HepG2 (cell line): ENCODE results near the gene ATG9A. TPM values are rescaled to one million over a fixed set of nuclear protein-coding genes. Genes with fewer than 3 reads are reported as not detected.

Experiments used
- BRD4 ChIP-seq: sonication (generic); formaldehyde crosslinking; IDR thresholded peaks from 2 replicates; pipeline ENCODE4 v1.4.0; 2020; ENCODE audit warnings: missing genetic modification reagents
- EP300 ChIP-seq, 3 experiments: sonication (generic) in 1 of 3; formaldehyde crosslinking in 1 of 3; IDR thresholded peaks; 2 replicates each; pipeline versions ENCODE4 v1.5.1 to v1.6.1; 2011 to 2020; ENCODE audit warnings: low read depth in 2 of 3, low read length in 2 of 3, borderline replicate concordance in 1 of 3, improper control_type of control experiment in 1 of 3, mild to moderate bottlenecking in 1 of 3, missing genetic modification reagents in 1 of 3, moderate library complexity in 1 of 3
- HDAC6 ChIP-seq: fragments of 200-600 bp; sonication (generic); IDR thresholded peaks from 2 replicates; pipeline ENCODE4 v1.7.0; 2017; ENCODE audit warnings: mild to moderate bottlenecking, antibody characterized with exemption, low read length, low read depth
- HNF4A ChIP-seq: sonication (generic); formaldehyde crosslinking; IDR thresholded peaks from 2 replicates; pipeline ENCODE4 v1.4.0; 2020; ENCODE audit warnings: missing genetic modification reagents
- HOXD1 ChIP-seq: sonication (generic); formaldehyde crosslinking; IDR thresholded peaks from 2 replicates; pipeline ENCODE4 v1.5.0; 2020; ENCODE audit warnings: missing genetic modification reagents
- ISL2 ChIP-seq: sonication (generic); formaldehyde crosslinking; IDR thresholded peaks from 2 replicates; pipeline ENCODE4 v1.5.0; 2020; ENCODE audit warnings: missing genetic modification reagents
- MIXL1 ChIP-seq: IDR thresholded peaks from 2 replicates; pipeline ENCODE4 v1.6.1; 2016
- NONO ChIP-seq, 2 experiments: fragments of 450-650 bp in 1 of 2; sonication (generic) in 1 of 2; formaldehyde crosslinking in 1 of 2; IDR thresholded peaks in 1 of 2; conservative IDR thresholded peaks in 1 of 2; 2 replicates each; pipeline versions ENCODE4 v1.6.1 to v1.8.0; 2017 to 2022; ENCODE audit warnings: mild to moderate bottlenecking in 1 of 2, missing genetic modification reagents in 1 of 2, moderate library complexity in 1 of 2
- SMAD1 ChIP-seq: sonication (generic); formaldehyde crosslinking; IDR thresholded peaks from 2 replicates; pipeline ENCODE4 v1.4.0; 2020; ENCODE audit warnings: missing genetic modification reagents, low read depth, mild to moderate bottlenecking, borderline replicate concordance
- ZBTB7B ChIP-seq: sonication (generic); formaldehyde crosslinking; IDR thresholded peaks from 2 replicates; pipeline ENCODE4 v1.4.0; 2020; ENCODE audit warnings: missing genetic modification reagents
- ZFP36 ChIP-seq: fragments of 150-350 bp; IDR thresholded peaks from 2 replicates; pipeline ENCODE4 v1.6.1; 2018; ENCODE audit warnings: borderline replicate concordance, low read length, low read depth; ENCODE audit not compliant: partially characterized antibody
- ZMAT3 ChIP-seq: sonication (generic); formaldehyde crosslinking; conservative IDR thresholded peaks from 2 replicates; pipeline ENCODE4 v1.7.0; 2021; ENCODE audit warnings: missing genetic modification reagents
- ZNF577 ChIP-seq: sonication (generic); formaldehyde crosslinking; IDR thresholded peaks from 2 replicates; pipeline ENCODE4 v1.4.0; 2020; ENCODE audit warnings: mild to moderate bottlenecking, low read depth, missing genetic modification reagents, borderline replicate concordance
- ZNF607 ChIP-seq: sonication (generic); formaldehyde crosslinking; IDR thresholded peaks from 2 replicates; pipeline ENCODE4 v1.5.1; 2020; ENCODE audit warnings: missing genetic modification reagents, mild to moderate bottlenecking, borderline replicate concordance
- ZNF773 ChIP-seq: sonication (generic); formaldehyde crosslinking; IDR thresholded peaks from 2 replicates; pipeline ENCODE4 v1.4.0; 2020; ENCODE audit warnings: missing genetic modification reagents, borderline replicate concordance
- ZSCAN29 ChIP-seq: sonication (generic); formaldehyde crosslinking; conservative IDR thresholded peaks from 2 replicates; pipeline ENCODE4 v1.4.0; 2020; ENCODE audit warnings: mild to moderate bottlenecking, missing genetic modification reagents
- polyA plus RNA-seq, 8 experiments: library from polyadenylated mRNA; depleted of rRNA in 3 of 8; stranded (reverse) in 7 of 8; unstranded in 1 of 8; fragments of >200 nt; fragmentation: Illumina TruSeq in 4 of 8; extraction: Trizol in 4 of 8; gene quantifications; 2 replicates each; pipeline versions ENCODE4 v1.2.1 to v1.2.3, GENCODE V29; 2011 to 2016; ENCODE audit warnings: low read depth in 4 of 8, missing spikeins in 1 of 8, mixed read lengths in 1 of 8; ENCODE audit not compliant: insufficient read depth in 1 of 8
- total RNA-seq, 5 experiments: library from RNA; depleted of rRNA; stranded (reverse); fragments of >200 nt; fragmentation: Illumina TruSeq; extraction: Trizol; gene quantifications; 2 replicates each; pipeline ENCODE4 v1.2.3, GENCODE V29; 2016; ENCODE audit warnings: low read depth in 1 of 5
- TF ChIP-seq, protein P1 (sequence below): sonication (generic); formaldehyde crosslinking; IDR thresholded peaks from 2 replicates; pipeline ENCODE4 v1.4.0; 2020; ENCODE audit warnings: missing genetic modification reagents
- TF ChIP-seq, protein P2 (sequence below): sonication (generic); formaldehyde crosslinking; IDR thresholded peaks from 2 replicates; pipeline ENCODE4 v1.4.0; 2020; ENCODE audit warnings: missing genetic modification reagents, borderline replicate concordance
- TF ChIP-seq, protein P3 (sequence below): sonication (generic); formaldehyde crosslinking; IDR thresholded peaks from 2 replicates; pipeline ENCODE4 v1.5.1; 2020; ENCODE audit warnings: missing genetic modification reagents, mild to moderate bottlenecking, borderline replicate concordance
- TF ChIP-seq, protein P4 (sequence below): IDR thresholded peaks from 2 replicates; pipeline ENCODE4 v1.6.1; 2016; ENCODE audit warnings: low read depth, control low read depth

ATG9A gene
- total and polyA plus RNA-seq, 2 of the 13 experiments (the other 11 are each of a cell fraction or from before 2014, with no cell fraction given) = 35.0 to 131 TPM

DNA sequence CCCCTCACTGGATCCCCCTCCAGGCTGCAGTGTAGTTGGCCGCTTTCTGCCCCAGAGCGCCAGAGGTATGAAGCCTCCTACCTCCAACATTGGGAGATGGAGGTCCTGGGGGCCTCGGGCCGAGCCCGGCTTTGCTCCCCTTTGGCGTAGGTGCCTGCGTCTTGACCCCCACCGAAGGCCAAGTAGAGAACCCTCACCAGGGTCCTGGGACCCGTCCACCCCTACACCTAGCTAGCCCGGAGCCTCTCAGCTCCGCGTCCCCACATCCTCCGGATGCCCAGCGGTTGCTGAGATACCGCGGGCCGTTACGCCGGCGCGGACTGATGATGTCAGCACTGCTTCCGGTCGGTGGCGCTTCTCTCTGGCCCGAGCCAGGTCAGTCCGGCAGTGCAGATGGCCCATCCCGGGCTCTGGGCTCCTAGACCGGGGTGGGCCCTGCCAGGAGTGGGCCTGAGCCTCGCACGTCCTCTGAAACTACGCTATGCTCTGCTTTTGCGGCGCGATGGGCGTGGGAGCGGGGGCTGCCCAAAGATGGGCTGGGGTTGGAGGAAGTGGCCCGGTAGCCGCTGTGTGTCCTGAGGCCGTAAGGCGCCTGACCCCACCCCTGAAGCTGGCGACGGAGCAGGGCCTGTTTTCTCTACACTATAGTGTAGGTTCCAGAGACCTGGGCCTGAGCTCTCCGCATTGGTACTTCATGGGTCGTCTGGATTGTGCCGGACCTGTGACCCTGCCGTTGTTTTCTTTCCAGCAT, 15.9 kb upstream of the ATG9A start, which contains the start of the genes GLB1L and STK16 (continued):
- peak; percentile 94; the same call in 1 of the 2 replicates for TF ChIP-seq SMAD1 (CRISPR knock-in tag)
- no peak for TF ChIP-seq HDAC6
- peak; percentile 55; the same call in 1 of the 2 replicates for TF ChIP-seq ZBTB7B
- TF ChIP-seq, protein P1, sequence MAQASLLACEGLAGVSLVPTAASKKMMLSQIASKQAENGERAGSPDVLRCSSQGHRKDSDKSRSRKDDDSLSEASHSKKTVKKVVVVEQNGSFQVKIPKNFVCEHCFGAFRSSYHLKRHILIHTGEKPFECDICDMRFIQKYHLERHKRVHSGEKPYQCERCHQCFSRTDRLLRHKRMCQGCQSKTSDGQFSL (CRISPR knock-in tag) = peak; percentile 81
- peak; percentile 84 for TF ChIP-seq ISL2 (CRISPR knock-in tag)
- TF ChIP-seq ZNF607 (CRISPR knock-in tag) = peak; percentile 95
- TF ChIP-seq NONO (IDR thresholded peaks at IDR 0.05) = no peak
- peak; percentile 98 for TF ChIP-seq NONO (CRISPR knock-in tag; conservative IDR thresholded peaks at IDR 0.05)
- peak; percentile 85; the same call in 1 of the 2 replicates for TF ChIP-seq ZNF773
- TF ChIP-seq, protein P2, sequence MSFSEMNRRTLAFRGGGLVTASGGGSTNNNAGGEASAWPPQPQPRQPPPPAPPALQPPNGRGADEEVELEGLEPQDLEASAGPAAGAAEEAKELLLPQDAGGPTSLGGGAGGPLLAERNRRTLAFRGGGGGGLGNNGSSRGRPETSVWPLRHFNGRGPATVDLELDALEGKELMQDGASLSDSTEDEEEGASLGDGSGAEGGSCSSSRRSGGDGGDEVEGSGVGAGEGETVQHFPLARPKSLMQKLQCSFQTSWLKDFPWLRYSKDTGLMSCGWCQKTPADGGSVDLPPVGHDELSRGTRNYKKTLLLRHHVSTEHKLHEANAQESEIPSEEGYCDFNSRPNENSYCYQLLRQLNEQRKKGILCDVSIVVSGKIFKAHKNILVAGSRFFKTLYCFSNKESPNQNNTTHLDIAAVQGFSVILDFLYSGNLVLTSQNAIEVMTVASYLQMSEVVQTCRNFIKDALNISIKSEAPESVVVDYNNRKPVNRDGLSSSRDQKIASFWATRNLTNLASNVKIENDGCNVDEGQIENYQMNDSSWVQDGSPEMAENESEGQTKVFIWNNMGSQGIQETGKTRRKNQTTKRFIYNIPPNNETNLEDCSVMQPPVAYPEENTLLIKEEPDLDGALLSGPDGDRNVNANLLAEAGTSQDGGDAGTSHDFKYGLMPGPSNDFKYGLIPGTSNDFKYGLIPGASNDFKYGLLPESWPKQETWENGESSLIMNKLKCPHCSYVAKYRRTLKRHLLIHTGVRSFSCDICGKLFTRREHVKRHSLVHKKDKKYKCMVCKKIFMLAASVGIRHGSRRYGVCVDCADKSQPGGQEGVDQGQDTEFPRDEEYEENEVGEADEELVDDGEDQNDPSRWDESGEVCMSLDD = no peak
- peak; percentile 97 for TF ChIP-seq BRD4 (CRISPR knock-in tag)
- 0 out of 2 replicates have a peak, but pooled peaks have one; percentile 29 for TF ChIP-seq ZNF577
- no peak for TF ChIP-seq EP300 (IDR thresholded peaks at IDR 0.05; ENCODE audit: low read depth in 2 of 2, low read length in 2 of 2)
- TF ChIP-seq EP300 (CRISPR knock-in tag; IDR thresholded peaks at IDR 0.05; ENCODE audit: borderline replicate concordance) = no peak
- peak; percentile 62 for TF ChIP-seq MIXL1
- peak; percentile 92 for TF ChIP-seq HOXD1
- TF ChIP-seq ZMAT3 (CRISPR knock-in tag) = 0 out of 2 replicates have a peak, but pooled peaks have one; percentile 58
- TF ChIP-seq, protein P3, sequence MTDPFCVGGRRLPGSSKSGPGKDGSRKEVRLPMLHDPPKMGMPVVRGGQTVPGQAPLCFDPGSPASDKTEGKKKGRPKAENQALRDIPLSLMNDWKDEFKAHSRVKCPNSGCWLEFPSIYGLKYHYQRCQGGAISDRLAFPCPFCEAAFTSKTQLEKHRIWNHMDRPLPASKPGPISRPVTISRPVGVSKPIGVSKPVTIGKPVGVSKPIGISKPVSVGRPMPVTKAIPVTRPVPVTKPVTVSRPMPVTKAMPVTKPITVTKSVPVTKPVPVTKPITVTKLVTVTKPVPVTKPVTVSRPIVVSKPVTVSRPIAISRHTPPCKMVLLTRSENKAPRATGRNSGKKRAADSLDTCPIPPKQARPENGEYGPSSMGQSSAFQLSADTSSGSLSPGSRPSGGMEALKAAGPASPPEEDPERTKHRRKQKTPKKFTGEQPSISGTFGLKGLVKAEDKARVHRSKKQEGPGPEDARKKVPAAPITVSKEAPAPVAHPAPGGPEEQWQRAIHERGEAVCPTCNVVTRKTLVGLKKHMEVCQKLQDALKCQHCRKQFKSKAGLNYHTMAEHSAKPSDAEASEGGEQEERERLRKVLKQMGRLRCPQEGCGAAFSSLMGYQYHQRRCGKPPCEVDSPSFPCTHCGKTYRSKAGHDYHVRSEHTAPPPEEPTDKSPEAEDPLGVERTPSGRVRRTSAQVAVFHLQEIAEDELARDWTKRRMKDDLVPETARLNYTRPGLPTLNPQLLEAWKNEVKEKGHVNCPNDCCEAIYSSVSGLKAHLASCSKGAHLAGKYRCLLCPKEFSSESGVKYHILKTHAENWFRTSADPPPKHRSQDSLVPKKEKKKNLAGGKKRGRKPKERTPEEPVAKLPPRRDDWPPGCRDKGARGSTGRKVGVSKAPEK (CRISPR knock-in tag) = peak; percentile 91; the same call in 1 of the 2 replicates
- TF ChIP-seq HNF4A = peak; percentile 58
- no peak for TF ChIP-seq ZFP36
- TF ChIP-seq, protein P4, sequence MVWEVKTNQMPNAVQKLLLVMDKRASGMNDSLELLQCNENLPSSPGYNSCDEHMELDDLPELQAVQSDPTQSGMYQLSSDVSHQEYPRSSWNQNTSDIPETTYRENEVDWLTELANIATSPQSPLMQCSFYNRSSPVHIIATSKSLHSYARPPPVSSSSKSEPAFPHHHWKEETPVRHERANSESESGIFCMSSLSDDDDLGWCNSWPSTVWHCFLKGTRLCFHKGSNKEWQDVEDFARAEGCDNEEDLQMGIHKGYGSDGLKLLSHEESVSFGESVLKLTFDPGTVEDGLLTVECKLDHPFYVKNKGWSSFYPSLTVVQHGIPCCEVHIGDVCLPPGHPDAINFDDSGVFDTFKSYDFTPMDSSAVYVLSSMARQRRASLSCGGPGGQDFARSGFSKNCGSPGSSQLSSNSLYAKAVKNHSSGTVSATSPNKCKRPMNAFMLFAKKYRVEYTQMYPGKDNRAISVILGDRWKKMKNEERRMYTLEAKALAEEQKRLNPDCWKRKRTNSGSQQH (CRISPR knock-in tag) = peak; percentile 88; the same call in 1 of the 2 replicates
- peak; percentile 72; the same call in 1 of the 2 replicates for TF ChIP-seq ZSCAN29 (CRISPR knock-in tag)
